H9 (cell line): ENCODE data around the gene TMEM125. TPM values are rescaled to one million over a fixed set of nuclear protein-coding genes. Genes with fewer than 3 reads are reported as not detected.

ENCODE experiments used
- DNase-seq: peaks from one replicate; pipeline ENCODE4 v3.0.0-alpha.2; 2017
- H2AFZ ChIP-seq: one replicate; pipeline ENCODE4 v1.6.1; 2013; ENCODE audit warnings: mild to moderate bottlenecking, low read length, control low read depth, moderate library complexity
- H2AK5ac ChIP-seq: 2 replicates; pipeline ENCODE4 v1.6.1; 2013; ENCODE audit warnings: low read length, control low read depth, mixed read lengths; ENCODE audit not compliant: insufficient read length
- H2BK120ac ChIP-seq: one replicate; pipeline ENCODE4 v1.6.1; 2013; ENCODE audit warnings: low read depth, mild to moderate bottlenecking, low read length, control low read depth, inconsistent platforms; ENCODE audit not compliant: poor library complexity, severe bottlenecking
- H2BK12ac ChIP-seq: 2 replicates; pipeline ENCODE4 v1.6.1; 2013; ENCODE audit warnings: low read length, control low read depth, mixed read lengths, low read depth; ENCODE audit not compliant: insufficient read length
- H2BK15ac ChIP-seq: 2 replicates; pipeline ENCODE4 v1.6.1; 2013; ENCODE audit warnings: low read depth, low read length, control low read depth
- H2BK20ac ChIP-seq: one replicate; pipeline ENCODE4 v1.6.1; 2013; ENCODE audit warnings: low read depth, mild to moderate bottlenecking, low read length, control low read depth, inconsistent platforms; ENCODE audit not compliant: poor library complexity, severe bottlenecking
- H2BK5ac ChIP-seq: 2 replicates; pipeline ENCODE4 v1.6.1; 2013; ENCODE audit warnings: low read length, control low read depth, mixed read lengths; ENCODE audit not compliant: insufficient read length
- H3K14ac ChIP-seq: 2 replicates; pipeline ENCODE4 v1.6.1; 2013; ENCODE audit warnings: low read length, control low read depth; ENCODE audit not compliant: insufficient read depth
- H3K18ac ChIP-seq: 2 replicates; pipeline ENCODE4 v1.6.1; 2013; ENCODE audit warnings: low read depth, mild to moderate bottlenecking, mixed read lengths, low read length, control low read depth; ENCODE audit not compliant: insufficient read length
- H3K23ac ChIP-seq: 2 replicates; pipeline ENCODE4 v1.6.1; 2013; ENCODE audit warnings: low read length, control low read depth, mixed read lengths, low read depth; ENCODE audit not compliant: insufficient read length
- H3K23me2 ChIP-seq: 2 replicates; pipeline ENCODE4 v1.6.1; 2013; ENCODE audit warnings: low read depth, mild to moderate bottlenecking, mixed read lengths, low read length, control low read depth; ENCODE audit not compliant: insufficient read length, poor library complexity, severe bottlenecking
- H3K27ac ChIP-seq: 2 replicates; pipeline ENCODE4 v1.5.1; 2013; ENCODE audit warnings: low read length, control low read depth, mixed read lengths, low read depth; ENCODE audit not compliant: insufficient read length
- H3K27me3 ChIP-seq: 2 replicates; pipeline ENCODE4 v1.6.1; 2013; ENCODE audit warnings: low read length, control low read depth, inconsistent platforms; ENCODE audit not compliant: insufficient read depth
- H3K4ac ChIP-seq: 2 replicates; pipeline ENCODE4 v1.6.1; 2013; ENCODE audit warnings: low read depth, mild to moderate bottlenecking, control low read depth, inconsistent platforms, low read length, moderate library complexity
- H3K4me1 ChIP-seq: 2 replicates; pipeline ENCODE4 v1.6.1; 2013; ENCODE audit warnings: low read length, control low read depth, inconsistent platforms; ENCODE audit not compliant: insufficient read depth
- H3K4me2 ChIP-seq: 2 replicates; pipeline ENCODE4 v1.6.1; 2013; ENCODE audit warnings: low read length, control low read depth, mixed read lengths; ENCODE audit not compliant: insufficient read length, insufficient read depth
- H3K56ac ChIP-seq: 2 replicates; pipeline ENCODE4 v1.6.1; 2013; ENCODE audit warnings: low read depth, mild to moderate bottlenecking, mixed read lengths, low read length, control low read depth; ENCODE audit not compliant: insufficient read length
- H3K79me1 ChIP-seq: 2 replicates; pipeline ENCODE4 v1.6.1; 2013; ENCODE audit warnings: low read depth, mild to moderate bottlenecking, moderate library complexity, low read length, control low read depth, inconsistent platforms; ENCODE audit not compliant: insufficient read depth, poor library complexity, severe bottlenecking
- H3K79me2 ChIP-seq: 2 replicates; pipeline ENCODE4 v1.6.1; 2013; ENCODE audit warnings: low read length, control low read depth, inconsistent platforms; ENCODE audit not compliant: insufficient read depth
- H3K9ac ChIP-seq: 2 replicates; pipeline ENCODE4 v1.6.1; 2013; ENCODE audit warnings: low read length, control low read depth, mixed read lengths; ENCODE audit not compliant: insufficient read length; ENCODE audit errors: extremely low read depth
- H3K9me3 ChIP-seq: one replicate; pipeline ENCODE4 v1.6.1; 2013; ENCODE audit warnings: low read depth, low read length, inconsistent platforms; ENCODE audit not compliant: control insufficient read depth
- H3T11ph ChIP-seq: one replicate; pipeline ENCODE4 v1.6.1; 2013; ENCODE audit warnings: mild to moderate bottlenecking, low read length, control low read depth, inconsistent platforms
- H4K20me1 ChIP-seq: one replicate; pipeline ENCODE4 v1.6.1; 2013; ENCODE audit not compliant: control insufficient read depth, insufficient read length, insufficient read depth
- H4K5ac ChIP-seq: 2 replicates; pipeline ENCODE4 v1.6.1; 2013; ENCODE audit warnings: low read depth, mild to moderate bottlenecking, mixed read lengths, low read length, control low read depth; ENCODE audit not compliant: insufficient read length
- H4K8ac ChIP-seq: replicated peaks from 2 replicates; pipeline ENCODE4 v1.6.1; 2013; ENCODE audit warnings: low read length, control low read depth, mixed read lengths, low read depth; ENCODE audit not compliant: insufficient read length
- H4K91ac ChIP-seq: 2 replicates; pipeline ENCODE4 v1.6.1; 2013; ENCODE audit warnings: low read depth, mild to moderate bottlenecking, moderate library complexity, mixed read lengths, low read length, control low read depth; ENCODE audit not compliant: insufficient read length
- H3K27ac Mint-ChIP-seq, 3 experiments: 2 replicates in 2 of 3; 3 replicates in 1 of 3; pipeline ENCODE4 v1.8.0; 2020 to 2021; ENCODE audit warnings: mixed read lengths in 3 of 3, mild to moderate bottlenecking in 1 of 3, moderate library complexity in 1 of 3
- H3K27me3 Mint-ChIP-seq: 2 replicates; pipeline ENCODE4 v1.8.0; 2021; ENCODE audit warnings: low read depth, mild to moderate bottlenecking, moderate library complexity, mixed read lengths
- H3K36me3 Mint-ChIP-seq, 3 experiments: 2 replicates in 2 of 3; 3 replicates in 1 of 3; pipeline ENCODE4 v1.8.0; 2020 to 2021; ENCODE audit warnings: low read depth in 3 of 3, mixed read lengths in 3 of 3; ENCODE audit not compliant: insufficient read depth in 1 of 3
- H3K4me1 Mint-ChIP-seq, 2 experiments: 2 replicates each; pipeline ENCODE4 v1.8.0; 2020; ENCODE audit warnings: mixed read lengths in 2 of 2
- H3K4me3 Mint-ChIP-seq, 2 experiments: 2 replicates in 1 of 2; 3 replicates in 1 of 2; pipeline ENCODE4 v1.8.0; 2020 to 2021; ENCODE audit warnings: mild to moderate bottlenecking in 2 of 2, mixed read lengths in 2 of 2, moderate library complexity in 1 of 2
- H3K9me3 Mint-ChIP-seq, 2 experiments: 2 replicates in 1 of 2; 3 replicates in 1 of 2; pipeline ENCODE4 v1.8.0; 2020; ENCODE audit warnings: mild to moderate bottlenecking in 2 of 2, mixed read lengths in 2 of 2, moderate library complexity in 1 of 2
- CTCF ChIP-seq: fragments of 200-600 bp; sonication (generic); conservative IDR thresholded peaks from 3 replicates; pipeline ENCODE4 v1.8.0; 2021; ENCODE audit warnings: antibody characterized with exemption, mild to moderate bottlenecking
- WGBS: extraction: QIAGEN DNeasy Blood & Tissue Kit; methylation state at CpG from one replicate; pipeline ENCODE4 v1.1.7; 2013; ENCODE audit warnings: missing lambda C conversion rate, low lambda C conversion rate, mixed read lengths; ENCODE audit not compliant: insufficient read length; ENCODE audit errors: extremely low coverage; 5-methylcytosine and 5-hydroxymethylcytosine counted together
- total RNA-seq: library from RNA; stranded (reverse); gene quantifications from 2 replicates; pipeline ENCODE4 v1.2.1, GENCODE V29; 2021

TMEM125 gene
- total RNA-seq, 1 experiment from 2014 or later = 19.6 TPM

GRCh38 chr1:43318831-43319230, 49.0 kb downstream of the TMEM125 start:
- H2AK5ac ChIP-seq = no peak overlapping the region
- H3K36me3 Mint-ChIP-seq = no peaks in the 10 kb centered on the region

More at GRCh38 chr1:43318831-43319230, 49.0 kb downstream of the TMEM125 start:
- Histone ChIP-seq H4K8ac (no peak overlapping the region), H2BK15ac (no peak overlapping the region), H2AFZ (no peak overlapping the region), H4K91ac (no peak overlapping the region), H4K5ac (no peak overlapping the region), H3K4me1 (no peaks in the 10 kb centered on the region), H3K79me1 (no peaks in the 10 kb centered on the region), H3K4ac (no peak overlapping the region), H4K20me1 (no peaks in the 10 kb centered on the region), H3K9me3 (no peaks in the 10 kb centered on the region), H2BK20ac (no peak overlapping the region), H3K27ac (no peak overlapping the region), H3K18ac (no peak overlapping the region), H3K14ac (no peak overlapping the region), H3K79me2 (no peaks in the 10 kb centered on the region), H3K23me2 (no peaks in the 10 kb centered on the region), H3K56ac (no peak overlapping the region), H2BK120ac (no peak overlapping the region), H3T11ph (no peak overlapping the region), H3K23ac (no peak overlapping the region), H3K4me2 (no peak overlapping the region), H2BK5ac (no peak overlapping the region), H2BK12ac (no peak overlapping the region), H3K27me3 (no peaks in the 10 kb centered on the region), H3K9ac (no peak overlapping the region)
- H3K4me3 Mint-ChIP-seq = no peak overlapping the region
- peak overlapping the region in 1 of 3 experiments; percentile 80; a peak in 1 of 7 replicates for H3K27ac Mint-ChIP-seq
- H3K4me1 Mint-ChIP-seq = peaks cover 7 to 11% of the 10 kb centered on the region in 2 experiments
- WGBS = no CpG with 5 or more reads among the region's 4 CpGs
- TF ChIP-seq CTCF = no peak
- H3K27me3 Mint-ChIP-seq = no peaks in the 10 kb centered on the region; the same call in none of the 2 replicates
- DNase-seq = no peak
- H3K9me3 Mint-ChIP-seq = no peaks in the 10 kb centered on the region
